Astrocyte (in vitro differentiated cells and primary cell): ENCODE data around the gene PCGF3. TPM values are rescaled to one million over a fixed set of nuclear protein-coding genes. Genes with fewer than 3 reads are reported as not detected.

Source experiments
- DNase-seq: peaks from one replicate; pipeline ENCODE4 v3.0.0-alpha.2; 2010; ENCODE audit warnings: low read depth
- FAIRE-seq: peaks from 2 replicates; lab custom pipeline; 2011; peaks lifted over from hg19 to GRCh38; lab: Jason Lieb, UNC
- H2AFZ ChIP-seq: 2 replicates; pipeline ENCODE4 v1.6.0; 2012; ENCODE audit warnings: low read depth, low read length, inconsistent platforms
- H3K27ac ChIP-seq: 2 replicates; pipeline ENCODE4 v1.5.1; 2011; ENCODE audit warnings: low read depth, low read length, inconsistent platforms
- H3K27me3 ChIP-seq: 2 replicates; pipeline ENCODE4 v1.6.0; 2011; ENCODE audit warnings: low read length, inconsistent platforms; ENCODE audit not compliant: insufficient read depth
- H3K36me3 ChIP-seq: 2 replicates; pipeline ENCODE4 v1.5.1; 2011; ENCODE audit warnings: low read length, inconsistent platforms; ENCODE audit not compliant: insufficient read depth
- H3K4me1 ChIP-seq: 2 replicates; pipeline ENCODE4 v1.5.1; 2011; ENCODE audit warnings: low read length, inconsistent platforms; ENCODE audit not compliant: insufficient read depth
- H3K4me2 ChIP-seq: 2 replicates; pipeline ENCODE4 v1.6.0; 2012; ENCODE audit warnings: low read length, inconsistent platforms
- H3K4me3 ChIP-seq: 2 replicates; pipeline ENCODE4 v1.5.1; 2011; ENCODE audit warnings: low read depth, mild to moderate bottlenecking, low read length, inconsistent platforms; ENCODE audit not compliant: insufficient read depth
- H3K79me2 ChIP-seq: 2 replicates; pipeline ENCODE4 v1.6.0; 2012; ENCODE audit warnings: mild to moderate bottlenecking, low read length, inconsistent platforms; ENCODE audit not compliant: insufficient read depth
- H3K9ac ChIP-seq: 2 replicates; pipeline ENCODE4 v1.6.0; 2012; ENCODE audit warnings: mild to moderate bottlenecking, low read length, inconsistent platforms
- H3K9me3 ChIP-seq: 2 replicates; pipeline ENCODE4 v1.5.1; 2012; ENCODE audit warnings: low read depth, mild to moderate bottlenecking, low read length, inconsistent platforms; ENCODE audit not compliant: insufficient read depth
- H4K20me1 ChIP-seq: 2 replicates; pipeline ENCODE4 v1.6.0; 2012; ENCODE audit warnings: low read length, inconsistent platforms; ENCODE audit not compliant: insufficient read depth
- H3K27ac Mint-ChIP-seq: one replicate; pipeline ENCODE4 v1.8.0; 2021; ENCODE audit warnings: mild to moderate bottlenecking, mixed read lengths; ENCODE audit not compliant: unreplicated experiment
- H3K27me3 Mint-ChIP-seq: one replicate; pipeline ENCODE4 v1.8.0; 2021; ENCODE audit warnings: low read depth, mixed read lengths; ENCODE audit not compliant: unreplicated experiment
- H3K36me3 Mint-ChIP-seq: one replicate; pipeline ENCODE4 v1.8.0; 2021; ENCODE audit warnings: low read depth, mixed read lengths; ENCODE audit not compliant: unreplicated experiment
- H3K4me1 Mint-ChIP-seq: one replicate; pipeline ENCODE4 v1.8.0; 2021; ENCODE audit warnings: low read depth, mixed read lengths; ENCODE audit not compliant: unreplicated experiment
- H3K4me3 Mint-ChIP-seq: one replicate; pipeline ENCODE4 v1.8.0; 2021; ENCODE audit warnings: mild to moderate bottlenecking, moderate library complexity, mixed read lengths; ENCODE audit not compliant: unreplicated experiment
- H3K9me3 Mint-ChIP-seq: one replicate; pipeline ENCODE4 v1.8.0; 2021; ENCODE audit warnings: mild to moderate bottlenecking, mixed read lengths; ENCODE audit not compliant: unreplicated experiment
- EZH2 ChIP-seq: IDR thresholded peaks from 2 replicates; pipeline ENCODE4 v1.6.1; 2012; ENCODE audit warnings: mild to moderate bottlenecking, low read length, inconsistent platforms; ENCODE audit not compliant: insufficient read depth
- total RNA-seq: library from RNA; stranded (reverse); gene quantifications from 2 replicates; pipeline ENCODE4 v1.2.1, GENCODE V29; 2021
- TF ChIP-seq, protein P1 (sequence below): IDR thresholded peaks from 2 replicates; pipeline ENCODE4 v1.5.1; 2011; ENCODE audit warnings: low read depth, mild to moderate bottlenecking, inconsistent platforms, low read length, moderate library complexity; ENCODE audit not compliant: insufficient read depth

The PCGF3 gene
- total RNA-seq, 1 donor from 2014 or later, result 65.7 TPM

DNA sequence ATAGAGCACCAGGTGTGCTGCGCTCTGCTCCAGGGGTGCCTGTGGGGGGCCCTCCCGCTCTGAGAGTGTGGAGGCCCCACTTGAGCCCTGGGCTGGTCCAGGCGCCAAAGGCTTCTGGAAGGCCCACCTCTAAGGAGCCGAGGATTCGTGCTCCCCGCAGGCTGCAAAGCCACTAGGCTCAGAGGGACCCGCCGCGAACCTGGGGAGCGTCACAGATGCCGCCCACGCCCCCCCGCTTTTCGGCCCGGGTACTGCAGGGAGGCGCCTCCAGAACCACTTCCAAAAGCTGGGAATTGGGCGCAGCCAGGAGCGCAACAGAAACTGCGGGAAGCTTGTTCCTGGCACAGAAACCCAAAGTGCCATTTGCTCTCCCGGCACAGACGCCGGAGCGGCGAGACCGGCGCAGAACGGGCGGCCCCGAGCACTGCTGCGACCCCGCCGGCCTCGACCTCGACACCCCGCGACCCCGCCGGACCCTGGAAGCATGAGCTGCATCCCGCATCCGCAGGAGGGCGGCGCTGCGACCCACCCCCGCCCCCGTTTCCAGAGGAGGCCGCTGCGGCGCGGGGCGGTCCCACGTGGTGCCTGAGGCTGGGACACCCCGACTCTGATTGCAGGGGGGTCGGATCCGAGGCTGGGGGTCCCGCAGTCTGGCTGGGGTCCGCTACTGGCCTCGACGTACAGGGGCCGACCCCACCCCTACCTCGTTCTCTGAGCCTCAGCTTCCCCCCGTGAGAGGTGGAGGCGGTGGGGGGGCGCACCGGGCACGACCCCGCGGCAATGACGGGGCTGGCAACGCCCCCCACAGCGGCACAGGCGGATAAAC is 89.5 kb downstream of the PCGF3 start:
- no peaks in the 10 kb centered on the region for H3K9me3 ChIP-seq
- TF ChIP-seq EZH2, result peak; percentile 99
- TF ChIP-seq, protein P1, sequence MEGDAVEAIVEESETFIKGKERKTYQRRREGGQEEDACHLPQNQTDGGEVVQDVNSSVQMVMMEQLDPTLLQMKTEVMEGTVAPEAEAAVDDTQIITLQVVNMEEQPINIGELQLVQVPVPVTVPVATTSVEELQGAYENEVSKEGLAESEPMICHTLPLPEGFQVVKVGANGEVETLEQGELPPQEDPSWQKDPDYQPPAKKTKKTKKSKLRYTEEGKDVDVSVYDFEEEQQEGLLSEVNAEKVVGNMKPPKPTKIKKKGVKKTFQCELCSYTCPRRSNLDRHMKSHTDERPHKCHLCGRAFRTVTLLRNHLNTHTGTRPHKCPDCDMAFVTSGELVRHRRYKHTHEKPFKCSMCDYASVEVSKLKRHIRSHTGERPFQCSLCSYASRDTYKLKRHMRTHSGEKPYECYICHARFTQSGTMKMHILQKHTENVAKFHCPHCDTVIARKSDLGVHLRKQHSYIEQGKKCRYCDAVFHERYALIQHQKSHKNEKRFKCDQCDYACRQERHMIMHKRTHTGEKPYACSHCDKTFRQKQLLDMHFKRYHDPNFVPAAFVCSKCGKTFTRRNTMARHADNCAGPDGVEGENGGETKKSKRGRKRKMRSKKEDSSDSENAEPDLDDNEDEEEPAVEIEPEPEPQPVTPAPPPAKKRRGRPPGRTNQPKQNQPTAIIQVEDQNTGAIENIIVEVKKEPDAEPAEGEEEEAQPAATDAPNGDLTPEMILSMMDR, result no peak
- DNase-seq, result no peak
- H3K4me3 ChIP-seq, result no peak overlapping the region
- H3K9ac ChIP-seq, result no peak overlapping the region
- H3K27me3 Mint-ChIP-seq, result peaks cover 43% of the 10 kb centered on the region
- peaks cover 4% of the 10 kb centered on the region for H3K4me1 Mint-ChIP-seq
- no peaks in the 10 kb centered on the region for H3K36me3 ChIP-seq
- H3K36me3 Mint-ChIP-seq, result no peaks in the 10 kb centered on the region
- no peak overlapping the region for H3K4me3 Mint-ChIP-seq
- no peak overlapping the region for H3K27ac Mint-ChIP-seq
- no peak for FAIRE-seq
- H3K27ac ChIP-seq, result no peak overlapping the region
- H3K27me3 ChIP-seq, result peaks cover 49% of the 10 kb centered on the region
- peaks cover 8% of the 10 kb centered on the region for H4K20me1 ChIP-seq
- H3K4me2 ChIP-seq, result peak overlapping the region; percentile 26
- H3K9me3 Mint-ChIP-seq, result no peaks in the 10 kb centered on the region
- no peaks in the 10 kb centered on the region for H3K79me2 ChIP-seq
- peaks cover 3% of the 10 kb centered on the region for H3K4me1 ChIP-seq
- H2AFZ ChIP-seq, result peak overlapping the region; percentile 26

DNA sequence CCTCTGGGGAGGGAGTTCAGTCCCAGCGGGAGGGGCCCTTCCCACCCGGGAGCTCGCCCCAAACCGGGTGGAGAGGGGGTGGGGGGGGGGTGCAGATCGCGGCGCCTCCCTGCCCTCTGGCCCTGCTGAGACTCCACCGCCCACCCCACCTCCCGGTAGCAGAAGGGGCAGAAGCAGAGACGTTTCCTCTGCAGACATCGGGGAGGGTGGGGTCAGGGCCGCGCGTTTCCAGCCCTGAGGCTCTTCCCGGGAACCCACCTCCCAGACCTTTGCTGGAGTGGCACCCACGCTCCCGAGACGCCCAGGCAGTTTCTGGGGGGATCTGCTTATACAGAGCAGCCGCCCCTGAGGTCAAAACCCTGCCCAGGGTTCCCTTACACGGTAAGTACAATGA is 90.1 kb downstream of the PCGF3 start:
- H3K27me3 Mint-ChIP-seq, result peaks cover 39% of the 10 kb centered on the region
- DNase-seq (no peak), FAIRE-seq (no peak)
- Histone ChIP-seq H3K27ac (no peak overlapping the region), H4K20me1 (peaks cover 8% of the 10 kb centered on the region), H3K9me3 (no peaks in the 10 kb centered on the region), H3K36me3 (no peaks in the 10 kb centered on the region), H3K4me2 (no peak overlapping the region), H3K27me3 (peaks cover 49% of the 10 kb centered on the region), H3K4me1 (peaks cover 3% of the 10 kb centered on the region), H3K9ac (no peak overlapping the region), H3K4me3 (no peak overlapping the region), H3K79me2 (no peaks in the 10 kb centered on the region), H2AFZ (no peak overlapping the region)
- H3K4me1 Mint-ChIP-seq, result peaks cover 4% of the 10 kb centered on the region
- TF ChIP-seq, protein P1, result no peak
- TF ChIP-seq EZH2, result no peak
- no peak overlapping the region for H3K27ac Mint-ChIP-seq
- no peak overlapping the region for H3K4me3 Mint-ChIP-seq
- H3K9me3 Mint-ChIP-seq, result no peaks in the 10 kb centered on the region
- H3K36me3 Mint-ChIP-seq, result no peaks in the 10 kb centered on the region

DNA sequence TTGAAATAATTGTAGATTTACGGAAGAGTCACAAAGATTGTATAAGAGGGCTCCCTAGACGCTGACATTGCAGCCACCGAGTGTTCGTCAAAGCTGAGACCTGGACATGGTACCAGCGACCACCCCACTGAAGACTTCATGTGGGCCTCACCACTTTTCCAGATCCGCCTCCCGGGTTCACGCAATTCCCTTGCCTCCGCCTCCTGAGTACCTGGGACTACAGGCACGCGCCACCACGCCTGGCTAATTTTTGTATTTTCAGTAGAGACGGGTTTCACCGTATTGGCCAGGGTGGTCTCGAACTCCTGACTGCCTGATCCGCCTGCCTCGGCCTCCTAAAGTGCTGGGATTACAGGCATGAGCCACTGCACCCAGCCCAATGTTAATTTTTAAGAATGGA is 90.6 kb downstream of the PCGF3 start:
- peaks cover 3% of the 10 kb centered on the region for H3K4me1 ChIP-seq
- no peak overlapping the region for H2AFZ ChIP-seq
- H3K4me2 ChIP-seq, result no peak overlapping the region
- no peak overlapping the region for H3K27ac ChIP-seq
- Mint-ChIP-seq H3K27me3 (peaks cover 37% of the 10 kb centered on the region), H3K9me3 (no peaks in the 10 kb centered on the region), H3K36me3 (no peaks in the 10 kb centered on the region), H3K4me3 (peak overlapping the region; percentile 30), H3K27ac (no peak overlapping the region), H3K4me1 (peaks cover 4% of the 10 kb centered on the region)
- H3K36me3 ChIP-seq, result no peaks in the 10 kb centered on the region
- H3K9ac ChIP-seq, result no peak overlapping the region
- H3K4me3 ChIP-seq, result no peak overlapping the region
- no peak for TF ChIP-seq EZH2
- TF ChIP-seq, protein P1, result no peak
- H3K9me3 ChIP-seq, result no peaks in the 10 kb centered on the region
- peaks cover 49% of the 10 kb centered on the region for H3K27me3 ChIP-seq
- H3K79me2 ChIP-seq, result no peaks in the 10 kb centered on the region
- peaks cover 8% of the 10 kb centered on the region for H4K20me1 ChIP-seq
- FAIRE-seq, result no peak
- no peak for DNase-seq
